CD4-positive, alpha-beta T cell treated with Interleukin-15 for 4 hours (primary cell): ENCODE data around the gene NPDC1.

Experiments used
- DNase-seq: peaks from one replicate; pipeline ENCODE4 v3.0.0-alpha.2; 2020; ENCODE audit warnings: low spot score

The NPDC1 gene, protein sequence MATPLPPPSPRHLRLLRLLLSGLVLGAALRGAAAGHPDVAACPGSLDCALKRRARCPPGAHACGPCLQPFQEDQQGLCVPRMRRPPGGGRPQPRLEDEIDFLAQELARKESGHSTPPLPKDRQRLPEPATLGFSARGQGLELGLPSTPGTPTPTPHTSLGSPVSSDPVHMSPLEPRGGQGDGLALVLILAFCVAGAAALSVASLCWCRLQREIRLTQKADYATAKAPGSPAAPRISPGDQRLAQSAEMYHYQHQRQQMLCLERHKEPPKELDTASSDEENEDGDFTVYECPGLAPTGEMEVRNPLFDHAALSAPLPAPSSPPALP

GRCh38 chr9:137046088-137046787 is at the start of gene NPDC1:
Gene NPDC1, minus strand, starts transcription at chr9:137046177. Its CDS starts 188 bp downstream, at chr9:137045989.
- peak; percentile 83 for DNase-seq

DNA sequence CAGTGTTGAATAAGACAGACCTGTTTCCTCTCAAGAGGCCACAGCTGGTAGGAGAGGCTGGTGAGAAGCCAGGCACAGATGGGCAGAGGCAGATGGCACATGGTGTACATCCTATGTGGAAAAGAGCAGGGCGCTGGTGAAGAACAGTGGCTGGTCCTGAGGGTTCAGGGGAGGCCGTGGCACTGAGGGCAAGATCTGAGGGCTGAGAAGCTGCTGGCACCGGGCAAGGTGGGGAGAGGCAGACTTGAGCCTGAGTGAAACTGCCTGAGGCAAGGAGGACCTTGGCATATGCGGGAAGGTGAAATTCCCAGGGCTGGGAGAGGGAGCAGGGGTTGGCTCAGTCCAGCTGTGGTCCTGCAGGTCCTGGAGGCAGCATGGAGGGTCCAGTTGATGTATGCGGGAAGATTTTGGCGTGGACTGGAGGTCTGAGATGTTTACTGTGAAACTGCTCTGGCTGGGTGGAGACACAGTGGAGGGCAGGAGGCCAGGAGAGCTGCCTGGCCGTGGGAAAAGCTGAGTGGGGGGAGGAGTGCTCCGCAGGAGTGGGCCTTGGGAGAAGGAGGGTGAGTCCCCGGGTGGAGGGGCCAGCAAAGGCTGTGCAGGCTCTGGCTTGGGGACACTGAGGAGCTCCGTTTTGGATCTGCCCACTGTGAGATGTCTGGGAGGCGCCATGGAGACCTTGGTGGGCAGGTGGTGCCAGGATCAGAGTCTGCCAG is 43.4 kb upstream of the NPDC1 start:
- no peak for DNase-seq

GRCh38 chr9:137088121-137088520 is 42.1 kb upstream of the NPDC1 start:
- no peak for DNase-seq

GRCh38 chr9:137087409-137087925 is 41.5 kb upstream of the NPDC1 start:
- no peak for DNase-seq

DNA sequence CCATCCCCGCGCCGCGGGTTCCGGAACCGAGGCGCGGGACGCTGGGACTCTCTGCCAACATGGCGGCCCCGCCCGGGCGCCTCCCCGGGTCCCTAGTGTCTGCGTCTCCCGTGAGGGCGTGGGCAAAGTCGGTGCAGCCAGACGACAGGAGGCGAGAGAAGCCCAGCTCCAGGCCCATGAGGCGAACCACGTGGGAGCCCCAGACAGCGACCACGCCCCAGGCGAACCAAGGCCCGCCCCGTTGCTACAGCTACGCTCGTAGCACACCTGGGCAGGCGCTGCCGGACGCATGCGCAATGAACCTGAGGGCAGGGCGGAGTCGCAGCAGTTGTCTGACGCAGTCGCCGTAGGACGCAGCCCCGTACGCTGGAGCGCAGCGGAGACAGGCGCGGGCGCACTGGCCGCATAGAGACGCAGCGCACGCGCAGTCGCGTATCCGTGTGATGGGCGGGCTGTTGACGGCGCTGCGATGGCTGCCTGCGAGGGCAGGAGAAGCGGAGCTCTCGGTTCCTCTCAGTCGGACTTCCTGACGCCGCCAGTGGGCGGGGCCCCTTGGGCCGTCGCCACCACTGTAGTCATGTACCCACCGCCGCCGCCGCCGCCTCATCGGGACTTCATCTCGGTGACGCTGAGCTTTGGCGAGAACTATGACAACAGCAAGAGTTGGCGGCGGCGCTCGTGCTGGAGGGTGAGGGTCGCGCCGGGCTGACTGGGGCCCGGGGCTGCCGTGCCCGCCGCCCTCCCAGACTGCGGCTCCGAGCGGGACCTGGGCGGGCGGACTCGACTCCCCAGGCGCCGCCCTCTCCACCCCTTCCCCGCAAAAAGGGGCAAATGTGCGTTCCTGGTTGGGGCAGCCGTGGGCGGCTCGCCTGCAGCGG is 40.8 kb upstream of the NPDC1 start, which contains the start of gene MAN1B1:
MAN1B1 (plus strand) TSS at position 455 of the 878 bp plus-strand sequence; CDS start at position 470, 15 bp downstream.
- DNase-seq: peak; percentile 99

GRCh38 chr9:137085920-137086530 is 40.0 kb upstream of the NPDC1 start:
- DNase-seq: peak; percentile 12

DNA sequence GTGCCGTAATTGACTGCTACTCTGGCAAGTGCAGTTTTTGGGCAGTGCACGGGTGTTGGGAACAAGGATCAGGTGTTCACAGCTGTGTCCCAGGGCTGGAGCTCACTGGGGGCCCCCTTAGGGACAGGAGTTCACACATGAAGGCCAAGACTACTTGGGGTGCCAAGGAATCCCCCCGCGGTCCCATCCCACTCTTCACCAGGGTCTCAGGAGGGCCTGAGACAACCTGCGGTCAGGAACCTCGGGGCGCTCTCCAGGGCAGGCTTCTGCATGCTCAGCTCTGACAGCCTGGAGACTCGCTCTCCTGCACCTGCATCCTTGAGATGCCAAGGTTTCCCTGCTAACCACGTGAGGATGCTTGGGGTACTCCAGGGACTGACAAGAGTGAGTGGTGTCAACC is 38.5 kb upstream of the NPDC1 start:
- DNase-seq: no peak

DNA sequence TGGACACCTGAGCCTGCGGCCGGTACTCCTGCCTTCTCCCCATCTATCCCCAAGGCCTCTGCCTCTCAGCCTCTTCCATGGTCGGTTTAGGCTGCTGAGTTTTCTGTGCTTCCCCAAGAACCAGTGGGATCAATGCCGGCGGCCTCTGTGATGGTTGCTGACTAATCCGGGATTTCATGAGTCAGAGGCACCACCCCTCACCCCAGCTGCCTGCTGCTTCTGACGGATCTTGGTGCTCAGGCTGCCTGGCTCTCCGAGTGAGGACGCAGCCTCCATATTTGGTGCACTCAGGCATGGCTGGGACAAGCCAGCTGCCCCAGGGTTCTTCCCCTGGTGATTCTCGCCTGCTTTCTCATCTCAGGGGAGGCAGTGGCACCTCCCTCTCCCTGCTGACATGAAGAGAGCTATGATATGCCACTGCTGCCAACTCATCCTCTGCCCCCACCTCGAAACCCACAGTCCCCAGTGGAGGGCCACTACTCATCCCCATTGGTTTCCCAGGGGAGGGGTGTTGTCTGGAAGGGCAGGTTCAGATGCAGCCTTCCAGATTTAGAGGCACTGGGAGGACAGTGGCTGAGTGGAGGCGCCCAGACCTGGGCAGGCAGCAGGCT is 37.5 kb upstream of the NPDC1 start:
- no peak for DNase-seq

- DNase-seq: no peak
These were observed 36.9 kb upstream of the NPDC1 start for GRCh38 chr9:137082925-137083290.

GRCh38 chr9:137082222-137082924 is 36.4 kb upstream of the NPDC1 start:
- DNase-seq: no peak

- no peak for DNase-seq
These were observed 34.5 kb upstream of the NPDC1 start for GRCh38 chr9:137080260-137081122.

- no peak for DNase-seq
These were observed 33.4 kb upstream of the NPDC1 start for GRCh38 chr9:137079401-137079787.

DNA sequence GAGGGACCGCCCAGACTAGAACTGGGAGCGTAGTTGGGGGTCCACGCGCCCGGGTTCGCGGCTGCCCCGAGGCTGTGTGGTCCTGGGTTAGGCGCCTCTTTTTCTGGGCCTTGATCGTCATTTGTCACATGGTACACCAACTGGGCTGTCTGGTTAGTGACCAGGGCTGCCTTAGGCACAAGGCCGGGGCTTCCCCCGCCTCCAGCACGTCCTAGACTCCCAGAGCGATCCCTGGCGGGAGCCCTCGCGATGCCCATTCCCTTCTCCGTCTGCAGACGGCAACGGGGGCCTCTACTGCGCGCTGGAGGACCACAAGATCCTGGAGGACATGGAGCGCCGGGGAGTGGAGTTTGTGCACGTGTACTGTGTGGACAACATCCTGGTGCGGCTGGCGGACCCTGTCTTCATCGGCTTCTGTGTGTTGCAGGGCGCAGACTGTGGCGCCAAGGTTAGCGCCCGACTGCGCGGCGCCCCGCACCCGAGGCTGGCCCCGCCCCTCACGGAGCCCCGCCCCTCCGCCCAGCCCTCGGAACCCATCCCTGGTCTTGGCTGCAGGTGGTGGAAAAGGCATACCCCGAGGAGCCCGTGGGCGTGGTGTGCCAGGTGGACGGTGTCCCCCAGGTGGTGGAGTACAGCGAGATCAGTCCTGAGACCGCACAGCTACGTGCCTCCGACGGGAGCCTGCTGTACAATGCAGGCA is 32.9 kb upstream of the NPDC1 start:
- DNase-seq: no peak

DNA sequence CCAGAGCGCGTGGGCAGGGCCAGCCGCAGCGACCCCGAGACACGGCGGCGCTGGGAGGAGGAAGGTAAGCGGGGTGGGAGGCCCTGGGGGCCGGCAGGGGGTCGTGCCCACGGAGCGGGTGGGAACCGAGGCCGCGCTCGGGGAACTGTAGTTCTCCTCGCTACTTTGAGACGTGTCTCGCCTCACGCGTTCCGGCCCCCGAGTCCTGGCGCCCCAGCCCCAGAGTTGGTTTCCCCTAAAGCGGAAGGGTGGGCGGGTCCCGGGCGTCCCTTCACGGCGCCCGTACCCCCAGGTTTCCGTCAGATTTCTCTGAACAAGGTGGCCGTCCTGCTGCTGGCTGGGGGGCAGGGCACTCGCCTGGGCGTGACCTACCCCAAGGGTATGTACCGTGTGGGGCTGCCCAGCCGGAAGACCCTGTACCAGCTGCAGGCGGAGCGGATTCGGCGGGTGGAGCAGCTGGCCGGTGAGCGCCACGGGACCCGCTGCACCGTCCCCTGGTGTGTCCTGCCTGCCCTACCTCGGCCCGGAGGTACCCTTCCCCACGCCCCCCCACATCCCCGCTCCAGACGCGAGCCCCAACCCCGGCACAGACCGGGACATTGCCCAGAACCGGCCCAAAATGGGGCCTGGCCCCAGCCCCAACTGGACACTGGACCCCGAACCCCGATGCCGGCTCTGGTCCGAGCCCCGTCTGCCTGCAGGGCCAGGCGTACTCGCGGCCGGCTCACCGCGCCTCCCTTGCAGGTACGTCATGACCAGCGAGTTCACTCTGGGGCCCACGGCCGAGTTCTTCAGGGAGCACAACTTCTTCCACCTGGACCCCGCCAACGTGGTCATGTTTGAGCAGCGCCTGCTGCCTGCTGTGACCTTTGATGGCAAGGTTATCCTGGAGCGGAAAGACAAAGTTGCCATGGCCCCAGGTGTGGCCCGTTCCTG is 32.0 kb upstream of the NPDC1 start:
- peak; percentile 50 for DNase-seq

- peak; percentile 39 for DNase-seq
These were observed 31.2 kb upstream of the NPDC1 start, which contains the start of gene UAP1L1 for GRCh38 chr9:137077010-137077747. Gene UAP1L1, plus strand, starts transcription at chr9:137077517. Its CDS starts 16 bp downstream, at chr9:137077533.

- no peak for DNase-seq
These were observed 30.6 kb upstream of the NPDC1 start for GRCh38 chr9:137076636-137077009.
